ENCODE measurements around the gene SPHKAP. TPM values are rescaled to one million over a fixed set of nuclear protein-coding genes. Genes with fewer than 3 reads are reported as not detected.

SPHKAP gene
- polyA plus RNA-seq, 1 donor (not counting 4 experiments of a cell fraction or from before 2014, with no cell fraction given) = not detected

GRCh38 chr2:228102949-228103348 lies 78.5 kb downstream of the SPHKAP start:
- Histone ChIP-seq H3K79me2 (ENCODE audit: control insufficient read depth, insufficient read depth, low read length) (no peaks in the 10 kb centered on the region), H4K20me1 (ENCODE audit: control insufficient read depth, extremely low read depth, insufficient read depth, low read length) (no peaks in the 10 kb centered on the region), H2AFZ (ENCODE audit: control insufficient read depth, low read length) (no peak overlapping the region), H3K4me1 (ENCODE audit: control insufficient read depth, extremely low read depth, insufficient read depth, low read length) (no peaks in the 10 kb centered on the region), H3K36me3 (ENCODE audit: control insufficient read depth in 2 of 2, extremely low read depth in 1 of 2, insufficient read depth in 2 of 2, low read length in 2 of 2) (no peaks in the 10 kb centered on the region), H3K27ac (ENCODE audit: control insufficient read depth, insufficient read depth, low read length) (no peak overlapping the region), H3K9me1 (ENCODE audit: control insufficient read depth, extremely low read depth, insufficient read depth, low read length) (no peaks in the 10 kb centered on the region), H3K9ac (ENCODE audit: control insufficient read depth, extremely low read depth, insufficient read depth, low read length) (no peak overlapping the region), H3K27me3 (ENCODE audit: control insufficient read depth, extremely low read depth, insufficient read depth, low read length) (no peaks in the 10 kb centered on the region), H3K4me3 (ENCODE audit: control insufficient read depth in 2 of 3, extremely low read depth in 1 of 3, insufficient read depth in 2 of 3, low read depth in 1 of 3, low read length in 3 of 3) (no peak overlapping the region), H3K9me3 (ENCODE audit: control insufficient read depth, low read depth, low read length) (no peaks in the 10 kb centered on the region), H3K4me2 (ENCODE audit: control insufficient read depth, extremely low read depth, insufficient read depth, low read depth, low read length) (no peak overlapping the region)
- TF ChIP-seq EZH2 (IDR thresholded peaks at IDR 0.05; ENCODE audit: low read length) (no peak), CTCF (optimal IDR thresholded peaks at IDR 0.05 in 1 of 3, IDR thresholded peaks at IDR 0.05 in 1 of 3, conservative IDR thresholded peaks at IDR 0.05 in 1 of 3; ENCODE audit: extremely low read depth in 1 of 3, insufficient read depth in 2 of 3, low read length in 3 of 3) (no peak)
- DNase-seq (ENCODE audit: low read depth, low spot score) = no peak
- no peak for FAIRE-seq
- dilution Hi-C loops (cut with MboI; ENCODE audit: extremely low pct_ligation_motif_present, low sequenced_read_pairs) = no loop called here

GRCh38 chr2:228094377-228094921 lies 87.0 kb downstream of the SPHKAP start:
- H3K27me3 ChIP-seq (ENCODE audit: control insufficient read depth, extremely low read depth, insufficient read depth, low read length) = no peaks in the 10 kb centered on the region
- H2AFZ ChIP-seq (ENCODE audit: control insufficient read depth, low read length) = no peak overlapping the region
- DNase-seq (ENCODE audit: low read depth, low spot score) = no peak
- no peak overlapping the region for H3K4me2 ChIP-seq (ENCODE audit: control insufficient read depth, extremely low read depth, insufficient read depth, low read depth, low read length)
- no peak for FAIRE-seq
- no peak for TF ChIP-seq CTCF (optimal IDR thresholded peaks at IDR 0.05 in 1 of 3, IDR thresholded peaks at IDR 0.05 in 1 of 3, conservative IDR thresholded peaks at IDR 0.05 in 1 of 3; ENCODE audit: extremely low read depth in 1 of 3, insufficient read depth in 2 of 3, low read length in 3 of 3)
- TF ChIP-seq EZH2 (IDR thresholded peaks at IDR 0.05; ENCODE audit: low read length) = no peak
- H3K9me1 ChIP-seq (ENCODE audit: control insufficient read depth, extremely low read depth, insufficient read depth, low read length) = no peaks in the 10 kb centered on the region
- no peak overlapping the region for H3K9ac ChIP-seq (ENCODE audit: control insufficient read depth, extremely low read depth, insufficient read depth, low read length)
- dilution Hi-C loops (cut with MboI; ENCODE audit: extremely low pct_ligation_motif_present, low sequenced_read_pairs) = no loop called here
- H3K36me3 ChIP-seq (ENCODE audit: control insufficient read depth in 2 of 2, extremely low read depth in 1 of 2, insufficient read depth in 2 of 2, low read length in 2 of 2) = no peaks in the 10 kb centered on the region
- no peaks in the 10 kb centered on the region for H3K4me1 ChIP-seq (ENCODE audit: control insufficient read depth, extremely low read depth, insufficient read depth, low read length)
- no peaks in the 10 kb centered on the region for H3K79me2 ChIP-seq (ENCODE audit: control insufficient read depth, insufficient read depth, low read length)
- H4K20me1 ChIP-seq (ENCODE audit: control insufficient read depth, extremely low read depth, insufficient read depth, low read length) = no peaks in the 10 kb centered on the region
- no peak overlapping the region for H3K4me3 ChIP-seq (ENCODE audit: control insufficient read depth in 2 of 3, extremely low read depth in 1 of 3, insufficient read depth in 2 of 3, low read depth in 1 of 3, low read length in 3 of 3)
- no peak overlapping the region for H3K27ac ChIP-seq (ENCODE audit: control insufficient read depth, insufficient read depth, low read length)
- H3K9me3 ChIP-seq (ENCODE audit: control insufficient read depth, low read depth, low read length) = no peaks in the 10 kb centered on the region

All from keratinocyte (primary cell).